CD4-positive, alpha-beta T cell (primary cell): ENCODE results near the gene RPL34. TPM values are rescaled to one million over a fixed set of nuclear protein-coding genes. Genes with fewer than 3 reads are reported as not detected.
A peak's percentile ranks its signal among the peaks of the same experiment; 100 is the strongest.

Experiments
- ATAC-seq: fragments of 200-7000 bp; cut with Tn5 transposase; one replicate; pipeline ENCODE4 v1.10.0; 2022; ENCODE audit warnings: mild to moderate bottlenecking; ENCODE audit not compliant: poor library complexity
- CTCF ChIA-PET: fragments of 350-600 bp; sonication (Branson Sonifier 250); formaldehyde crosslinking; loops from one replicate; lab custom pipeline; 2021; ENCODE audit warnings: antibody characterized with exemption, inconsistent platforms; lab: Charles Lee
- POLR2A ChIA-PET: fragments of 350-600 bp; sonication (Branson Sonifier 250); formaldehyde crosslinking; loops from one replicate; lab custom pipeline; 2021; ENCODE audit warnings: antibody characterized with exemption, inconsistent platforms; lab: Charles Lee
- DNase-seq, 14 experiments: peaks; one replicate each; pipeline ENCODE4 v3.0.0-alpha.2; 2013 to 2020; ENCODE audit warnings: mixed read lengths in 2 of 14
- H3K27ac ChIP-seq, 2 donors: one replicate each; pipeline versions ENCODE4 v1.5.1 to v1.7.0; 2013; ENCODE audit warnings: low read length in 2 of 2, low read depth in 1 of 2, mild to moderate bottlenecking in 1 of 2
- H3K27me3 ChIP-seq, 2 experiments: 1 replicate in 1 of 2; 2 replicates in 1 of 2; pipeline versions ENCODE4 v1.6.1 to v1.7.0; 2013; ENCODE audit warnings: low read length in 2 of 2, control low read depth in 1 of 2, mild to moderate bottlenecking in 1 of 2, moderate library complexity in 1 of 2; ENCODE audit not compliant: insufficient read depth in 2 of 2, control insufficient read depth in 1 of 2
- H3K36me3 ChIP-seq: one replicate; pipeline ENCODE4 v1.6.1; 2013; ENCODE audit warnings: low read length, control low read depth; ENCODE audit not compliant: insufficient read depth
- H3K4me1 ChIP-seq: one replicate; pipeline ENCODE4 v1.6.1; 2013; ENCODE audit warnings: low read length, control low read depth; ENCODE audit not compliant: insufficient read depth
- H3K4me3 ChIP-seq: one replicate; pipeline ENCODE4 v1.5.1; 2013; ENCODE audit warnings: mild to moderate bottlenecking, low read length, moderate library complexity
- H3K9me3 ChIP-seq, 2 experiments: 1 replicate in 1 of 2; 2 replicates in 1 of 2; pipeline versions ENCODE4 v1.6.1 to v1.7.0; 2013; ENCODE audit warnings: low read length in 2 of 2, mild to moderate bottlenecking in 2 of 2, control low read depth in 1 of 2, moderate library complexity in 1 of 2; ENCODE audit not compliant: control insufficient read depth in 1 of 2, insufficient read depth in 1 of 2
- H3K27ac Mint-ChIP-seq: one replicate; pipeline ENCODE4 v1.8.0; 2020; ENCODE audit warnings: mixed read lengths
- H3K27me3 Mint-ChIP-seq: one replicate; pipeline ENCODE4 v1.8.0; 2021; ENCODE audit warnings: mixed read lengths
- H3K36me3 Mint-ChIP-seq: one replicate; pipeline ENCODE4 v1.8.0; 2021; ENCODE audit warnings: low read depth, mixed read lengths
- H3K4me1 Mint-ChIP-seq: one replicate; pipeline ENCODE4 v1.8.0; 2021; ENCODE audit warnings: low read depth, mixed read lengths
- H3K4me3 Mint-ChIP-seq: one replicate; pipeline ENCODE4 v1.8.0; 2020; ENCODE audit warnings: mild to moderate bottlenecking, mixed read lengths
- H3K9me3 Mint-ChIP-seq: one replicate; pipeline ENCODE4 v1.8.0; 2020; ENCODE audit warnings: mixed read lengths
- intact Hi-C, 2 experiments: fragments of 100-400 bp; cut with DNase I in 1 of 2; cut with micrococcal nuclease in 1 of 2; formaldehyde crosslinking; loops; one replicate each; pipeline versions ENCODE4 v1.15.1 to v1.9.0; 2023 to 2025; cut with DNase I, micrococcal nuclease
- polyA plus RNA-seq, 2 donors: library from polyadenylated mRNA; unstranded; fragments of 120-200 nt; gene quantifications; one replicate each; pipeline ENCODE4 v1.2.1, GENCODE V29; 2013
- total RNA-seq, 174 experiments: library from RNA in 2 of 174; stranded (reverse) in 2 of 174; gene quantifications; one replicate each; pipeline ENCODE4 v1.2.3 and lab custom pipeline; 2021 to 2026
- TF ChIP-seq, protein P1 (sequence below): fragments of 200-600 bp; IDR thresholded peaks from one replicate; pipeline ENCODE4 v1.8.0; 2022; ENCODE audit warnings: antibody characterized with exemption, mild to moderate bottlenecking

RPL34 gene
- total RNA-seq = 1,000 to 10,000 TPM; 3,283 to 3,551 TPM
- 6,494 TPM for polyA plus RNA-seq (2013, experiment 1 of 2)
- 4,956 TPM for polyA plus RNA-seq (2013, experiment 2 of 2)
- total RNA-seq (lab: John Stamatoyannopoulos, UW) = 425 to 1,485 (median 812) reads per million in 172 experiments

GRCh38 chr4:108620101-108620932, at the start of gene RPL34:
Gene RPL34 (plus strand): TSS chr4:108620576. CDS start chr4:108621960, 1,384 bp downstream.
- peak within 1 kb of the TSS; percentile 78 for H3K4me3 ChIP-seq
- H3K36me3 ChIP-seq = peaks cover 42% of the 10 kb centered on the region
- CTCF ChIA-PET = interaction anchor here (0.9 to 1.1 kb wide), 2 partner anchors 21 to 30 kb away, joined by 3 read pairs; partner anchors contain the start of gene OSTC
- Mint-ChIP-seq H3K4me1 (peaks cover 65% of the 10 kb centered on the region), H3K9me3 (peaks cover 3% of the 10 kb centered on the region), H3K4me3 (peak within 1 kb of the TSS; percentile 97), H3K27ac (peak within 1 kb of the TSS; percentile 99), H3K27me3 (no peaks in the 10 kb centered on the region), H3K36me3 (peaks cover 87% of the 10 kb centered on the region)
- POLR2A ChIA-PET = interaction anchor here (0.6 to 3.9 kb wide), 36 partner anchors 9 to 1578 kb away, joined by 3 to 52 read pairs (median 4); partner anchors contain the start of genes ELOVL6, LEF1, OSTC and PAPSS1
- H3K27me3 ChIP-seq = no peaks in the 10 kb centered on the region
- H3K9me3 ChIP-seq = peaks cover 0 to 5% of the 10 kb centered on the region in 2 experiments
- intact Hi-C loops = loop anchor here (2.0 to 10.0 kb wide), 5 partner anchors 30 to 1194 kb away; partner anchors contain the start of genes GAR1 (in 1 of the 2), OSTC (in 1 of the 2), PAPSS1 (in 1 of the 2) and SEC24B (in 1 of the 2)
- peaks cover 36% of the 10 kb centered on the region for H3K4me1 ChIP-seq
- TF ChIP-seq, protein P1, sequence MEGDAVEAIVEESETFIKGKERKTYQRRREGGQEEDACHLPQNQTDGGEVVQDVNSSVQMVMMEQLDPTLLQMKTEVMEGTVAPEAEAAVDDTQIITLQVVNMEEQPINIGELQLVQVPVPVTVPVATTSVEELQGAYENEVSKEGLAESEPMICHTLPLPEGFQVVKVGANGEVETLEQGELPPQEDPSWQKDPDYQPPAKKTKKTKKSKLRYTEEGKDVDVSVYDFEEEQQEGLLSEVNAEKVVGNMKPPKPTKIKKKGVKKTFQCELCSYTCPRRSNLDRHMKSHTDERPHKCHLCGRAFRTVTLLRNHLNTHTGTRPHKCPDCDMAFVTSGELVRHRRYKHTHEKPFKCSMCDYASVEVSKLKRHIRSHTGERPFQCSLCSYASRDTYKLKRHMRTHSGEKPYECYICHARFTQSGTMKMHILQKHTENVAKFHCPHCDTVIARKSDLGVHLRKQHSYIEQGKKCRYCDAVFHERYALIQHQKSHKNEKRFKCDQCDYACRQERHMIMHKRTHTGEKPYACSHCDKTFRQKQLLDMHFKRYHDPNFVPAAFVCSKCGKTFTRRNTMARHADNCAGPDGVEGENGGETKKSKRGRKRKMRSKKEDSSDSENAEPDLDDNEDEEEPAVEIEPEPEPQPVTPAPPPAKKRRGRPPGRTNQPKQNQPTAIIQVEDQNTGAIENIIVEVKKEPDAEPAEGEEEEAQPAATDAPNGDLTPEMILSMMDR = no peak
- peak; percentile 93 to 99 (median 97) for DNase-seq
- ATAC-seq = peak; percentile 98
- H3K27ac ChIP-seq = peak within 1 kb of the TSS; percentile 85

GRCh38 chr4:108570993-108571569, 49.3 kb upstream of the RPL34 start:
- H3K9me3 ChIP-seq = no peaks in the 10 kb centered on the region
- no peak overlapping the region for H3K4me3 ChIP-seq
- Mint-ChIP-seq H3K36me3 (no peaks in the 10 kb centered on the region), H3K27me3 (no peaks in the 10 kb centered on the region), H3K9me3 (no peaks in the 10 kb centered on the region), H3K4me3 (no peak overlapping the region), H3K4me1 (peaks cover 33% of the 10 kb centered on the region), H3K27ac (no peak overlapping the region)
- ChIA-PET POLR2A (interaction anchor here (0.6 to 2.8 kb wide), 7 partner anchors 49 to 541 kb away, joined by 3 to 18 read pairs (median 3); partner anchors contain the start of genes LEF1 and RPL34), CTCF (interaction anchor here (1.2 to 5.5 kb wide), 6 partner anchors 398 to 552 kb away, joined by 3 to 62 read pairs (median 6); no protein-coding TSS in a partner anchor)
- TF ChIP-seq, protein P1 = no peak
- intact Hi-C loops = loop anchor here (5.0 kb wide), 4 partner anchors 59 to 814 kb away; no protein-coding TSS in a partner anchor
- H3K27me3 ChIP-seq = no peaks in the 10 kb centered on the region
- no peak for DNase-seq
- peaks cover 9% of the 10 kb centered on the region for H3K4me1 ChIP-seq
- ATAC-seq = no peak
- H3K27ac ChIP-seq = no peak overlapping the region
- H3K36me3 ChIP-seq = no peaks in the 10 kb centered on the region

DNA sequence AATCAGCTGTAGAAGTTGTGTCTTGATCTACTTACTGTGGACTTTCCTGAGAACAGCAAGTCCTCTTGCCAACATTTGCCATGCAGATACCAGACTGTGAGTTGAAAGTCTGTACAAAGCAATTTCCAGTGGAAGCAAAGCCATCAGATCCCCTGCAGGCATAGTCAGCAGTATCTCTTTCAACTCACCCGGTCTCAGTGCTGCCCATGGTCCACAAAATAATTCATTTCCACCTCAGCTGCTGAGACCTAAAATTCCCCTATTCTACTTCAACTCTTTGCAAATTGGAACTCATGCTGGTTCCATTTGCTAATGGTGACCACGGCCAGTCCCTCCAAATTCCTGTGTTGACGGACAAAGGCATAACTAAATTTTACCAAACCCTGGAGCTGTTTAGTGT, 46.0 kb upstream of the RPL34 start:
- Mint-ChIP-seq H3K4me3 (no peak overlapping the region), H3K9me3 (no peaks in the 10 kb centered on the region), H3K27ac (no peak overlapping the region), H3K4me1 (peaks cover 21% of the 10 kb centered on the region), H3K27me3 (no peaks in the 10 kb centered on the region), H3K36me3 (no peaks in the 10 kb centered on the region)
- TF ChIP-seq, protein P1 = no peak
- no peak for DNase-seq
- peaks cover 9% of the 10 kb centered on the region for H3K4me1 ChIP-seq
- no peaks in the 10 kb centered on the region for H3K36me3 ChIP-seq
- H3K9me3 ChIP-seq = no peaks in the 10 kb centered on the region
- no peak for ATAC-seq
- H3K27me3 ChIP-seq = no peaks in the 10 kb centered on the region
- POLR2A ChIA-PET = interaction anchor here (0.6 to 1.1 kb wide), 2 partner anchors 404 to 449 kb away, joined by 3 read pairs; no protein-coding TSS in a partner anchor
- intact Hi-C loops = loop anchor here (5.0 kb wide), 4 partner anchors 62 to 817 kb away; no protein-coding TSS in a partner anchor
- CTCF ChIA-PET = interaction anchor here (1.5 to 5.5 kb wide), 3 partner anchors 9 to 555 kb away, joined by 4 to 62 read pairs (median 5); no protein-coding TSS in a partner anchor
- H3K4me3 ChIP-seq = no peak overlapping the region
- no peak overlapping the region for H3K27ac ChIP-seq
